HEK293 (cell line): ENCODE data around the gene HMG20B.

Source experiments
- BCL11A ChIP-seq: fragments of 450-650 bp; formaldehyde crosslinking; IDR thresholded peaks from 2 replicates; pipeline ENCODE4 v1.5.1; 2016; ENCODE audit warnings: low read depth, missing biosample characterization, missing genetic modification characterization
- GLIS1 ChIP-seq: fragments of 450-650 bp; formaldehyde crosslinking; IDR thresholded peaks from 2 replicates; pipeline ENCODE4 v1.5.1; 2016; ENCODE audit warnings: missing biosample characterization, missing genetic modification characterization
- HOXD13 ChIP-seq: sonication (generic); formaldehyde crosslinking; IDR thresholded peaks from 2 replicates; pipeline ENCODE4 v1.8.0; 2022; ENCODE audit warnings: missing genetic modification reagents, borderline replicate concordance
- TRIM28 ChIP-seq: IDR thresholded peaks from 2 replicates; pipeline ENCODE4 v1.6.1; 2011; ENCODE audit warnings: low read length, control low read depth, borderline replicate concordance
- ZBTB1 ChIP-seq: fragments of 450-650 bp; formaldehyde crosslinking; IDR thresholded peaks from 2 replicates; pipeline ENCODE4 v1.5.1; 2016; ENCODE audit warnings: missing biosample characterization, missing genetic modification characterization
- ZBTB21 ChIP-seq: fragments of 450-650 bp; formaldehyde crosslinking; IDR thresholded peaks from 2 replicates; pipeline ENCODE4 v1.5.1; 2017; ENCODE audit warnings: missing biosample characterization, missing genetic modification characterization
- ZFHX2 ChIP-seq: fragments of 450-650 bp; formaldehyde crosslinking; conservative IDR thresholded peaks from 2 replicates; pipeline ENCODE4 v1.5.1; 2016; ENCODE audit warnings: missing biosample characterization, missing genetic modification characterization
- ZNF114 ChIP-seq: fragments of 450-650 bp; formaldehyde crosslinking; IDR thresholded peaks from 2 replicates; pipeline ENCODE4 v1.5.0; 2017; ENCODE audit warnings: missing biosample characterization, missing genetic modification characterization
- ZNF169 ChIP-seq: fragments of 450-650 bp; formaldehyde crosslinking; IDR thresholded peaks from 2 replicates; pipeline ENCODE4 v1.5.1; 2016; ENCODE audit warnings: missing biosample characterization, missing genetic modification characterization
- ZNF221 ChIP-seq: fragments of 450-650 bp; formaldehyde crosslinking; IDR thresholded peaks from 2 replicates; pipeline ENCODE4 v1.5.1; 2017; ENCODE audit warnings: missing biosample characterization, missing genetic modification characterization, borderline replicate concordance
- ZNF311 ChIP-seq: fragments of 450-650 bp; formaldehyde crosslinking; IDR thresholded peaks from 2 replicates; pipeline ENCODE4 v1.5.1; 2017; ENCODE audit warnings: missing biosample characterization, missing genetic modification characterization, borderline replicate concordance
- ZNF510 ChIP-seq: fragments of 450-650 bp; formaldehyde crosslinking; IDR thresholded peaks from 2 replicates; pipeline ENCODE4 v1.5.1; 2018; ENCODE audit warnings: mild to moderate bottlenecking, missing genetic modification characterization, missing biosample characterization; ENCODE audit not compliant: insufficient replicate concordance
- ZNF544 ChIP-seq: fragments of 450-650 bp; formaldehyde crosslinking; IDR thresholded peaks from 2 replicates; pipeline ENCODE4 v1.5.0; 2017; ENCODE audit warnings: missing biosample characterization, missing genetic modification characterization
- ZNF555 ChIP-seq: fragments of 450-650 bp; formaldehyde crosslinking; conservative IDR thresholded peaks from 2 replicates; pipeline ENCODE4 v1.5.1; 2017; ENCODE audit warnings: missing biosample characterization, mild to moderate bottlenecking, missing genetic modification characterization, inconsistent platforms
- ZNF558 ChIP-seq: fragments of 450-650 bp; formaldehyde crosslinking; IDR thresholded peaks from 2 replicates; pipeline ENCODE4 v1.5.1; 2016; ENCODE audit warnings: missing biosample characterization, missing genetic modification characterization
- ZNF560 ChIP-seq: fragments of 450-650 bp; formaldehyde crosslinking; IDR thresholded peaks from 2 replicates; pipeline ENCODE4 v1.5.1; 2017; ENCODE audit warnings: missing biosample characterization, missing genetic modification characterization, borderline replicate concordance
- ZNF624 ChIP-seq: fragments of 450-650 bp; formaldehyde crosslinking; IDR thresholded peaks from 2 replicates; pipeline ENCODE4 v1.5.1; 2017; ENCODE audit warnings: missing biosample characterization, missing genetic modification characterization
- ZNF777 ChIP-seq: fragments of 450-650 bp; formaldehyde crosslinking; IDR thresholded peaks from 2 replicates; pipeline ENCODE4 v1.5.1; 2017; ENCODE audit warnings: missing biosample characterization, missing genetic modification characterization, borderline replicate concordance
- ZNF785 ChIP-seq: fragments of 450-650 bp; formaldehyde crosslinking; IDR thresholded peaks from 2 replicates; pipeline ENCODE4 v1.5.1; 2016; ENCODE audit warnings: missing biosample characterization, missing genetic modification characterization
- ZNF792 ChIP-seq: fragments of 450-650 bp; formaldehyde crosslinking; IDR thresholded peaks from 2 replicates; pipeline ENCODE4 v1.5.1; 2016; ENCODE audit warnings: missing biosample characterization, missing genetic modification characterization
- ZNF830 ChIP-seq: fragments of 450-650 bp; IDR thresholded peaks from 2 replicates; pipeline ENCODE4 v1.5.0; 2018; ENCODE audit warnings: missing biosample characterization, missing genetic modification characterization, low read depth, mild to moderate bottlenecking, moderate library complexity
- ZSCAN23 ChIP-seq: fragments of 450-650 bp; formaldehyde crosslinking; IDR thresholded peaks from 2 replicates; pipeline ENCODE4 v1.5.1; 2016; ENCODE audit warnings: missing biosample characterization, missing genetic modification characterization
- TF ChIP-seq, protein P1 (sequence below): fragments of 450-650 bp; formaldehyde crosslinking; IDR thresholded peaks from 2 replicates; pipeline ENCODE4 v1.5.1; 2016; ENCODE audit warnings: missing biosample characterization, missing genetic modification characterization
- TF ChIP-seq, protein P2 (sequence below): fragments of 450-650 bp; formaldehyde crosslinking; IDR thresholded peaks from 2 replicates; pipeline ENCODE4 v1.5.1; 2016; ENCODE audit warnings: missing biosample characterization, missing genetic modification characterization, borderline replicate concordance
- TF ChIP-seq, protein P3 (sequence below): fragments of 450-650 bp; formaldehyde crosslinking; IDR thresholded peaks from 2 replicates; pipeline ENCODE4 v1.5.1; 2016; ENCODE audit warnings: missing biosample characterization, missing genetic modification characterization
- TF ChIP-seq, protein P4 (sequence below): fragments of 450-650 bp; formaldehyde crosslinking; conservative IDR thresholded peaks from 2 replicates; pipeline ENCODE4 v1.5.1; 2016; ENCODE audit warnings: low read depth, missing biosample characterization, missing genetic modification characterization

The HMG20B gene

DNA sequence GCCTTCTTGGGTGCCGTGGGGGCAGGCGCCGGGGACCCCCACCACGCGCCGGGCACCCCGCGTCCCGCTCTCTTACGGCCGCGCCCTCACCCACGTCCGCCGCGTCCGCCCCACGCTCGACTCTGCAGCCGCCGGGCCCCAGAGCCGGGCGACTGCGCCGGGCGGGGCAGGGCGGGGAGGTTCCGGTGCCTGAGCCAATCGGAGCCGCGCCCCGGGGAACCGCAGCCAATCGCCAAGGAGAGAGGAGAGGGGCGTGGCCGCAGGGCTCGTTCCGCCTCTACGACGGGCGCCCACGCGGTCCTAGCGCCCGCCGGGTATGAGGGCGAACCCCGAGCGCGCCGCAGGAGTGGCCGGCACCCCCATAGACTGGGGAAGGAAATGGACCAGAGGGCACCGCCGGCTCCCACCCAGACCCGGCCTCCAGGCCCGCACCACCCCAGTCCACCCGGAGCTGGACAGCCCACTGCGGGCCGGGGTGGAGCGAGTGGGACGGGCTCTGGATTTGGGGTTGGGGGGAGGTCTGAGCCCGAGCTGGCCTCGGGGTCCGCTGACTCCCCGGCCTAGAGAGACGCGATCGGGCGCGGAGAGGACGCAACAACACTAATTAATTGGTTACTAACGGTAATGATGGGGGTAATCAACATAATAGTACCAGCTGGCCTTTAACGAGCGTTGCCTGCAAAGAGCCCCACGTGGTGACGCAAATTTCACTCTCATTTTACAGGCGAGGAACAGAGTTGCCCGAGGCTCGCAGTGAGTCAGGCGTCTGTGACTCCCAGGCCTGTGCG, 15.1 kb upstream of the HMG20B start, which contains the start of gene MFSD12 (continued):
- TF ChIP-seq ZNF311 (tag by site-specific recombination): no peak
- TF ChIP-seq, protein P1, sequence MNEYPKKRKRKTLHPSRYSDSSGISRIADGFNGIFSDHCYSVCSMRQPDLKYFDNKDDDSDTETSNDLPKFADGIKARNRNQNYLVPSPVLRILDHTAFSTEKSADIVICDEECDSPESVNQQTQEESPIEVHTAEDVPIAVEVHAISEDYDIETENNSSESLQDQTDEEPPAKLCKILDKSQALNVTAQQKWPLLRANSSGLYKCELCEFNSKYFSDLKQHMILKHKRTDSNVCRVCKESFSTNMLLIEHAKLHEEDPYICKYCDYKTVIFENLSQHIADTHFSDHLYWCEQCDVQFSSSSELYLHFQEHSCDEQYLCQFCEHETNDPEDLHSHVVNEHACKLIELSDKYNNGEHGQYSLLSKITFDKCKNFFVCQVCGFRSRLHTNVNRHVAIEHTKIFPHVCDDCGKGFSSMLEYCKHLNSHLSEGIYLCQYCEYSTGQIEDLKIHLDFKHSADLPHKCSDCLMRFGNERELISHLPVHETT (tag by site-specific recombination): no peak; the same call in none of the 2 replicates
- TF ChIP-seq ZFHX2 (tag by site-specific recombination): peak; percentile 74
- no peak; the same call in 1 of the 2 replicates for TF ChIP-seq ZBTB21 (tag by site-specific recombination)
- no peak for TF ChIP-seq BCL11A (tag by site-specific recombination)
- TF ChIP-seq ZNF624 (tag by site-specific recombination): no peak
- no peak for TF ChIP-seq TRIM28
- no peak for TF ChIP-seq ZNF555 (tag by site-specific recombination)
- TF ChIP-seq ZNF560: no peak
- no peak for TF ChIP-seq ZNF792
- no peak for TF ChIP-seq ZNF510 (tag by site-specific recombination)
- no peak for TF ChIP-seq ZNF114 (tag by site-specific recombination)
- no peak for TF ChIP-seq HOXD13 (CRISPR knock-in tag)
- TF ChIP-seq ZNF830 (tag by site-specific recombination): no peak
- no peak for TF ChIP-seq ZNF544
- peak; percentile 52; the same call in 1 of the 2 replicates for TF ChIP-seq ZNF777 (tag by site-specific recombination)
- 0 out of 2 replicates have a peak, but pooled peaks have one; percentile 27 for TF ChIP-seq ZBTB1 (tag by site-specific recombination)
- TF ChIP-seq ZNF169 (tag by site-specific recombination): 0 out of 2 replicates have a peak, but pooled peaks have one; percentile 48
- TF ChIP-seq, protein P2, sequence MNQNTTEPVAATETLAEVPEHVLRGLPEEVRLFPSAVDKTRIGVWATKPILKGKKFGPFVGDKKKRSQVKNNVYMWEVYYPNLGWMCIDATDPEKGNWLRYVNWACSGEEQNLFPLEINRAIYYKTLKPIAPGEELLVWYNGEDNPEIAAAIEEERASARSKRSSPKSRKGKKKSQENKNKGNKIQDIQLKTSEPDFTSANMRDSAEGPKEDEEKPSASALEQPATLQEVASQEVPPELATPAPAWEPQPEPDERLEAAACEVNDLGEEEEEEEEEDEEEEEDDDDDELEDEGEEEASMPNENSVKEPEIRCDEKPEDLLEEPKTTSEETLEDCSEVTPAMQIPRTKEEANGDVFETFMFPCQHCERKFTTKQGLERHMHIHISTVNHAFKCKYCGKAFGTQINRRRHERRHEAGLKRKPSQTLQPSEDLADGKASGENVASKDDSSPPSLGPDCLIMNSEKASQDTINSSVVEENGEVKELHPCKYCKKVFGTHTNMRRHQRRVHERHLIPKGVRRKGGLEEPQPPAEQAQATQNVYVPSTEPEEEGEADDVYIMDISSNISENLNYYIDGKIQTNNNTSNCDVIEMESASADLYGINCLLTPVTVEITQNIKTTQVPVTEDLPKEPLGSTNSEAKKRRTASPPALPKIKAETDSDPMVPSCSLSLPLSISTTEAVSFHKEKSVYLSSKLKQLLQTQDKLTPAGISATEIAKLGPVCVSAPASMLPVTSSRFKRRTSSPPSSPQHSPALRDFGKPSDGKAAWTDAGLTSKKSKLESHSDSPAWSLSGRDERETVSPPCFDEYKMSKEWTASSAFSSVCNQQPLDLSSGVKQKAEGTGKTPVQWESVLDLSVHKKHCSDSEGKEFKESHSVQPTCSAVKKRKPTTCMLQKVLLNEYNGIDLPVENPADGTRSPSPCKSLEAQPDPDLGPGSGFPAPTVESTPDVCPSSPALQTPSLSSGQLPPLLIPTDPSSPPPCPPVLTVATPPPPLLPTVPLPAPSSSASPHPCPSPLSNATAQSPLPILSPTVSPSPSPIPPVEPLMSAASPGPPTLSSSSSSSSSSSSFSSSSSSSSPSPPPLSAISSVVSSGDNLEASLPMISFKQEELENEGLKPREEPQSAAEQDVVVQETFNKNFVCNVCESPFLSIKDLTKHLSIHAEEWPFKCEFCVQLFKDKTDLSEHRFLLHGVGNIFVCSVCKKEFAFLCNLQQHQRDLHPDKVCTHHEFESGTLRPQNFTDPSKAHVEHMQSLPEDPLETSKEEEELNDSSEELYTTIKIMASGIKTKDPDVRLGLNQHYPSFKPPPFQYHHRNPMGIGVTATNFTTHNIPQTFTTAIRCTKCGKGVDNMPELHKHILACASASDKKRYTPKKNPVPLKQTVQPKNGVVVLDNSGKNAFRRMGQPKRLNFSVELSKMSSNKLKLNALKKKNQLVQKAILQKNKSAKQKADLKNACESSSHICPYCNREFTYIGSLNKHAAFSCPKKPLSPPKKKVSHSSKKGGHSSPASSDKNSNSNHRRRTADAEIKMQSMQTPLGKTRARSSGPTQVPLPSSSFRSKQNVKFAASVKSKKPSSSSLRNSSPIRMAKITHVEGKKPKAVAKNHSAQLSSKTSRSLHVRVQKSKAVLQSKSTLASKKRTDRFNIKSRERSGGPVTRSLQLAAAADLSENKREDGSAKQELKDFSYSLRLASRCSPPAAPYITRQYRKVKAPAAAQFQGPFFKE (tag by site-specific recombination): no peak
- no peak for TF ChIP-seq ZNF558 (tag by site-specific recombination)
- no peak for TF ChIP-seq ZNF221
- TF ChIP-seq ZSCAN23 (tag by site-specific recombination): peak; percentile 64; the same call in 1 of the 2 replicates
- TF ChIP-seq, protein P3, sequence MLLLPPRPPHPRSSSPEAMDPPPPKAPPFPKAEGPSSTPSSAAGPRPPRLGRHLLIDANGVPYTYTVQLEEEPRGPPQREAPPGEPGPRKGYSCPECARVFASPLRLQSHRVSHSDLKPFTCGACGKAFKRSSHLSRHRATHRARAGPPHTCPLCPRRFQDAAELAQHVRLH (tag by site-specific recombination): no peak
- peak; percentile 65 for TF ChIP-seq GLIS1
- TF ChIP-seq, protein P4, sequence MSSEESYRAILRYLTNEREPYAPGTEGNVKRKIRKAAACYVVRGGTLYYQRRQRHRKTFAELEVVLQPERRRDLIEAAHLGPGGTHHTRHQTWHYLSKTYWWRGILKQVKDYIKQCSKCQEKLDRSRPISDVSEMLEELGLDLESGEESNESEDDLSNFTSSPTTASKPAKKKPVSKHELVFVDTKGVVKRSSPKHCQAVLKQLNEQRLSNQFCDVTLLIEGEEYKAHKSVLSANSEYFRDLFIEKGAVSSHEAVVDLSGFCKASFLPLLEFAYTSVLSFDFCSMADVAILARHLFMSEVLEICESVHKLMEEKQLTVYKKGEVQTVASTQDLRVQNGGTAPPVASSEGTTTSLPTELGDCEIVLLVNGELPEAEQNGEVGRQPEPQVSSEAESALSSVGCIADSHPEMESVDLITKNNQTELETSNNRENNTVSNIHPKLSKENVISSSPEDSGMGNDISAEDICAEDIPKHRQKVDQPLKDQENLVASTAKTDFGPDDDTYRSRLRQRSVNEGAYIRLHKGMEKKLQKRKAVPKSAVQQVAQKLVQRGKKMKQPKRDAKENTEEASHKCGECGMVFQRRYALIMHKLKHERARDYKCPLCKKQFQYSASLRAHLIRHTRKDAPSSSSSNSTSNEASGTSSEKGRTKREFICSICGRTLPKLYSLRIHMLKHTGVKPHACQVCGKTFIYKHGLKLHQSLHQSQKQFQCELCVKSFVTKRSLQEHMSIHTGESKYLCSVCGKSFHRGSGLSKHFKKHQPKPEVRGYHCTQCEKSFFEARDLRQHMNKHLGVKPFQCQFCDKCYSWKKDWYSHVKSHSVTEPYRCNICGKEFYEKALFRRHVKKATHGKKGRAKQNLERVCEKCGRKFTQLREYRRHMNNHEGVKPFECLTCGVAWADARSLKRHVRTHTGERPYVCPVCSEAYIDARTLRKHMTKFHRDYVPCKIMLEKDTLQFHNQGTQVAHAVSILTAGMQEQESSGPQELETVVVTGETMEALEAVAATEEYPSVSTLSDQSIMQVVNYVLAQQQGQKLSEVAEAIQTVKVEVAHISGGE (tag by site-specific recombination): peak; percentile 36
- no peak for TF ChIP-seq ZNF785 (tag by site-specific recombination)
